ENCODE measurements around the gene DIAPH2.

DIAPH2 gene

GRCh38 chrX:97102938-97103337 lies 418.3 kb downstream of the DIAPH2 start:
- H3K27me3 Mint-ChIP-seq (ENCODE audit: low read depth) = no peaks in the 10 kb centered on the region
- H3K9me3 Mint-ChIP-seq = no peaks in the 10 kb centered on the region
- H3K4me3 Mint-ChIP-seq = no peak overlapping the region
- no peaks in the 10 kb centered on the region for H3K4me1 Mint-ChIP-seq (ENCODE audit: low read depth)
- H3K27ac Mint-ChIP-seq = no peak overlapping the region
- H3K36me3 Mint-ChIP-seq (ENCODE audit: low read depth) = peaks cover 2% of the 10 kb centered on the region
- DNase-seq (ENCODE audit: low spot score) = no peak

- H3K27ac Mint-ChIP-seq = no peak overlapping the region
- no peaks in the 10 kb centered on the region for H3K27me3 Mint-ChIP-seq (ENCODE audit: low read depth)
- DNase-seq (ENCODE audit: low spot score) = no peak
- H3K36me3 Mint-ChIP-seq (ENCODE audit: low read depth) = no peaks in the 10 kb centered on the region
- H3K4me1 Mint-ChIP-seq (ENCODE audit: low read depth) = no peaks in the 10 kb centered on the region
- H3K9me3 Mint-ChIP-seq = no peaks in the 10 kb centered on the region
- H3K4me3 Mint-ChIP-seq = no peak overlapping the region
Observed at GRCh38 chrX:97109730-97110129, 425.1 kb downstream of the DIAPH2 start.

- Mint-ChIP-seq H3K27ac (no peak overlapping the region), H3K9me3 (no peaks in the 10 kb centered on the region), H3K4me1 (ENCODE audit: low read depth) (peaks cover 7% of the 10 kb centered on the region), H3K4me3 (no peak overlapping the region), H3K27me3 (ENCODE audit: low read depth) (no peaks in the 10 kb centered on the region), H3K36me3 (ENCODE audit: low read depth) (no peaks in the 10 kb centered on the region)
- no peak for DNase-seq (ENCODE audit: low spot score)
Observed at GRCh38 chrX:97117572-97117971, 432.9 kb downstream of the DIAPH2 start.

GRCh38 chrX:97119474-97120109 lies 434.9 kb downstream of the DIAPH2 start:
- H3K9me3 Mint-ChIP-seq = no peaks in the 10 kb centered on the region
- H3K36me3 Mint-ChIP-seq (ENCODE audit: low read depth) = no peaks in the 10 kb centered on the region
- no peak for DNase-seq (ENCODE audit: low spot score)
- H3K27ac Mint-ChIP-seq = no peak overlapping the region
- H3K4me3 Mint-ChIP-seq = no peak overlapping the region
- peaks cover 7% of the 10 kb centered on the region for H3K4me1 Mint-ChIP-seq (ENCODE audit: low read depth)
- H3K27me3 Mint-ChIP-seq (ENCODE audit: low read depth) = no peaks in the 10 kb centered on the region

GRCh38 chrX:97123001-97123400 lies 438.4 kb downstream of the DIAPH2 start:
- H3K27ac Mint-ChIP-seq = no peak overlapping the region
- no peak for DNase-seq (ENCODE audit: low spot score)
- no peaks in the 10 kb centered on the region for H3K27me3 Mint-ChIP-seq (ENCODE audit: low read depth)
- H3K4me1 Mint-ChIP-seq (ENCODE audit: low read depth) = peaks cover 6% of the 10 kb centered on the region
- no peaks in the 10 kb centered on the region for H3K36me3 Mint-ChIP-seq (ENCODE audit: low read depth)
- no peaks in the 10 kb centered on the region for H3K9me3 Mint-ChIP-seq
- H3K4me3 Mint-ChIP-seq = no peak overlapping the region

- no peak for DNase-seq (ENCODE audit: low spot score)
- Mint-ChIP-seq H3K27me3 (ENCODE audit: low read depth) (no peaks in the 10 kb centered on the region), H3K9me3 (no peaks in the 10 kb centered on the region)
Observed at GRCh38 chrX:97126020-97126419, 441.4 kb downstream of the DIAPH2 start.

GRCh38 chrX:97132664-97133415 lies 448.2 kb downstream of the DIAPH2 start:
- no peak for DNase-seq (ENCODE audit: low spot score)
- no peaks in the 10 kb centered on the region for H3K4me1 Mint-ChIP-seq (ENCODE audit: low read depth)
- no peaks in the 10 kb centered on the region for H3K36me3 Mint-ChIP-seq (ENCODE audit: low read depth)
- H3K4me3 Mint-ChIP-seq = no peak overlapping the region
- H3K27ac Mint-ChIP-seq = no peak overlapping the region
- H3K27me3 Mint-ChIP-seq (ENCODE audit: low read depth) = no peaks in the 10 kb centered on the region
- no peaks in the 10 kb centered on the region for H3K9me3 Mint-ChIP-seq

More at GRCh38 chrX:97126020-97126419, 441.4 kb downstream of the DIAPH2 start:
- Mint-ChIP-seq H3K4me1 (ENCODE audit: low read depth) (no peaks in the 10 kb centered on the region), H3K27ac (no peak overlapping the region), H3K4me3 (no peak overlapping the region), H3K36me3 (ENCODE audit: low read depth) (no peaks in the 10 kb centered on the region)

- Mint-ChIP-seq H3K4me3 (no peak overlapping the region), H3K36me3 (ENCODE audit: low read depth) (no peaks in the 10 kb centered on the region), H3K27ac (no peak overlapping the region), H3K27me3 (ENCODE audit: low read depth) (no peaks in the 10 kb centered on the region), H3K9me3 (no peaks in the 10 kb centered on the region), H3K4me1 (ENCODE audit: low read depth) (no peaks in the 10 kb centered on the region)
- no peak for DNase-seq (ENCODE audit: low spot score)
Observed at GRCh38 chrX:97145934-97146333, 461.3 kb downstream of the DIAPH2 start.

- Mint-ChIP-seq H3K4me3 (no peak overlapping the region), H3K27ac (no peak overlapping the region), H3K4me1 (ENCODE audit: low read depth) (peaks cover 11% of the 10 kb centered on the region), H3K9me3 (no peaks in the 10 kb centered on the region), H3K36me3 (ENCODE audit: low read depth) (no peaks in the 10 kb centered on the region), H3K27me3 (ENCODE audit: low read depth) (no peaks in the 10 kb centered on the region)
- no peak for DNase-seq (ENCODE audit: low spot score)
Observed at GRCh38 chrX:97155816-97156215, 471.2 kb downstream of the DIAPH2 start.

GRCh38 chrX:97158269-97158668 lies 473.6 kb downstream of the DIAPH2 start:
- H3K4me3 Mint-ChIP-seq = no peak overlapping the region
- H3K4me1 Mint-ChIP-seq (ENCODE audit: low read depth) = peaks cover 11% of the 10 kb centered on the region
- no peaks in the 10 kb centered on the region for H3K36me3 Mint-ChIP-seq (ENCODE audit: low read depth)
- H3K27me3 Mint-ChIP-seq (ENCODE audit: low read depth) = no peaks in the 10 kb centered on the region
- no peak overlapping the region for H3K27ac Mint-ChIP-seq
- no peak for DNase-seq (ENCODE audit: low spot score)
- no peaks in the 10 kb centered on the region for H3K9me3 Mint-ChIP-seq

- Mint-ChIP-seq H3K27ac (no peak overlapping the region), H3K27me3 (ENCODE audit: low read depth) (no peaks in the 10 kb centered on the region), H3K4me3 (no peak overlapping the region), H3K9me3 (no peaks in the 10 kb centered on the region), H3K36me3 (ENCODE audit: low read depth) (no peaks in the 10 kb centered on the region), H3K4me1 (ENCODE audit: low read depth) (peaks cover 11% of the 10 kb centered on the region)
- no peak for DNase-seq (ENCODE audit: low spot score)
Observed at GRCh38 chrX:97159916-97160800, 475.5 kb downstream of the DIAPH2 start.

- Mint-ChIP-seq H3K4me3 (no peak overlapping the region), H3K27ac (no peak overlapping the region), H3K4me1 (ENCODE audit: low read depth) (no peaks in the 10 kb centered on the region), H3K36me3 (ENCODE audit: low read depth) (no peaks in the 10 kb centered on the region), H3K27me3 (ENCODE audit: low read depth) (no peaks in the 10 kb centered on the region), H3K9me3 (no peaks in the 10 kb centered on the region)
- no peak for DNase-seq (ENCODE audit: low spot score)
Observed at GRCh38 chrX:97167333-97167732, 482.7 kb downstream of the DIAPH2 start.

- H3K27ac Mint-ChIP-seq = no peak overlapping the region
- no peaks in the 10 kb centered on the region for H3K27me3 Mint-ChIP-seq (ENCODE audit: low read depth)
- no peaks in the 10 kb centered on the region for H3K9me3 Mint-ChIP-seq
- H3K4me3 Mint-ChIP-seq = no peak overlapping the region
- DNase-seq (ENCODE audit: low spot score) = no peak
- no peaks in the 10 kb centered on the region for H3K36me3 Mint-ChIP-seq (ENCODE audit: low read depth)
- H3K4me1 Mint-ChIP-seq (ENCODE audit: low read depth) = no peaks in the 10 kb centered on the region
Observed at GRCh38 chrX:97168646-97169045, 484.0 kb downstream of the DIAPH2 start.

- Mint-ChIP-seq H3K4me1 (ENCODE audit: low read depth) (no peaks in the 10 kb centered on the region), H3K9me3 (no peaks in the 10 kb centered on the region), H3K27me3 (ENCODE audit: low read depth) (no peaks in the 10 kb centered on the region), H3K36me3 (ENCODE audit: low read depth) (peaks cover 1% of the 10 kb centered on the region), H3K27ac (no peak overlapping the region), H3K4me3 (no peak overlapping the region)
- DNase-seq (ENCODE audit: low spot score) = no peak
Observed at GRCh38 chrX:97175147-97175546, 490.5 kb downstream of the DIAPH2 start.
